Caco-2 (cell line): Measurements from ENCODE around the gene TIMM8A. TPM values are rescaled to one million over a fixed set of nuclear protein-coding genes. Genes with fewer than 3 reads are reported as not detected.

ENCODE experiments used
- BruUV-seq: library from RNA; stranded (reverse); fragments of 400-500 nt; replicated peaks from 2 replicates; lab custom pipeline; 2021; lab: Mats Ljungman, UMichigan
- CTCF ChIA-PET: fragments of 300-600 bp; sonication (Branson Sonifier 250); formaldehyde crosslinking; loops from one replicate; lab custom pipeline; 2022; ENCODE audit warnings: antibody characterized with exemption; lab: Charles Lee
- POLR2A ChIA-PET: fragments of 300-600 bp; sonication (Branson Sonifier 250); formaldehyde crosslinking; loops from one replicate; lab custom pipeline; 2022; ENCODE audit warnings: antibody characterized with exemption; lab: Charles Lee
- DNase-seq, 2 experiments: peaks; one replicate each; pipeline versions ENCODE4 v3.0.0 to v3.0.0-alpha.2; 2020 to 2022
- H3K27me3 ChIP-seq: replicated peaks from 2 replicates; pipeline ENCODE4 v1.6.0; 2011; ENCODE audit warnings: low read length; ENCODE audit not compliant: control insufficient read depth, insufficient read depth
- H3K36me3 ChIP-seq: 2 replicates; pipeline ENCODE4 v1.5.1; 2011; ENCODE audit warnings: low read length; ENCODE audit not compliant: control insufficient read depth, insufficient read depth
- H3K4me1 ChIP-seq: fragments of 250-450 bp; sonication (Bioruptor Pico); 2 replicates; pipeline ENCODE4 v1.5.1; 2020; ENCODE audit warnings: mild to moderate bottlenecking
- H3K4me3 ChIP-seq: 2 replicates; pipeline ENCODE4 v1.5.1; 2011; ENCODE audit warnings: low read depth, mild to moderate bottlenecking, control low read depth, low read length
- H3K9me3 ChIP-seq: fragments of 250-450 bp; sonication (Bioruptor Pico); 2 replicates; pipeline ENCODE4 v1.5.1; 2020; ENCODE audit warnings: mild to moderate bottlenecking, moderate library complexity
- H3K27ac Mint-ChIP-seq: one replicate; pipeline ENCODE4 v1.8.0; 2022; ENCODE audit warnings: mixed read lengths; ENCODE audit not compliant: unreplicated experiment
- H3K27me3 Mint-ChIP-seq: one replicate; pipeline ENCODE4 v1.8.0; 2022; ENCODE audit warnings: mixed read lengths; ENCODE audit not compliant: insufficient read depth, unreplicated experiment
- H3K36me3 Mint-ChIP-seq: one replicate; pipeline ENCODE4 v1.8.0; 2022; ENCODE audit warnings: mild to moderate bottlenecking, mixed read lengths; ENCODE audit not compliant: insufficient read depth, unreplicated experiment
- H3K4me1 Mint-ChIP-seq: one replicate; pipeline ENCODE4 v1.8.0; 2022; ENCODE audit warnings: low read depth, mixed read lengths; ENCODE audit not compliant: unreplicated experiment
- H3K4me3 Mint-ChIP-seq: one replicate; pipeline ENCODE4 v1.8.0; 2022; ENCODE audit warnings: mild to moderate bottlenecking, moderate library complexity, mixed read lengths; ENCODE audit not compliant: unreplicated experiment
- H3K9me3 Mint-ChIP-seq: one replicate; pipeline ENCODE4 v1.8.0; 2022; ENCODE audit warnings: mixed read lengths; ENCODE audit not compliant: unreplicated experiment
- CTCF ChIP-seq, 2 experiments: fragments of 200-600 bp in 1 of 2; IDR thresholded peaks; 1 replicate in 1 of 2; 2 replicates in 1 of 2; pipeline versions ENCODE4 v1.5.1 to v1.8.0; 2011 to 2022; ENCODE audit warnings: antibody characterized with exemption in 1 of 2, control low read depth in 1 of 2, inconsistent platforms in 1 of 2, low read depth in 1 of 2, low read length in 1 of 2, mild to moderate bottlenecking in 1 of 2, moderate library complexity in 1 of 2; ENCODE audit not compliant: insufficient read depth in 1 of 2, severe bottlenecking in 1 of 2, unreplicated experiment in 1 of 2
- intact Hi-C: fragments of 100-400 bp; cut with micrococcal nuclease; formaldehyde crosslinking; loops from one replicate; pipeline ENCODE4 v1.10.0; 2022; ENCODE audit not compliant: unreplicated experiment
- total RNA-seq: library from RNA; stranded (reverse); gene quantifications from 2 replicates; pipeline ENCODE4 v1.2.3, GENCODE V29; 2022

The TIMM8A gene
- total RNA-seq, 1 experiment from 2014 or later = 23.3 TPM

DNA sequence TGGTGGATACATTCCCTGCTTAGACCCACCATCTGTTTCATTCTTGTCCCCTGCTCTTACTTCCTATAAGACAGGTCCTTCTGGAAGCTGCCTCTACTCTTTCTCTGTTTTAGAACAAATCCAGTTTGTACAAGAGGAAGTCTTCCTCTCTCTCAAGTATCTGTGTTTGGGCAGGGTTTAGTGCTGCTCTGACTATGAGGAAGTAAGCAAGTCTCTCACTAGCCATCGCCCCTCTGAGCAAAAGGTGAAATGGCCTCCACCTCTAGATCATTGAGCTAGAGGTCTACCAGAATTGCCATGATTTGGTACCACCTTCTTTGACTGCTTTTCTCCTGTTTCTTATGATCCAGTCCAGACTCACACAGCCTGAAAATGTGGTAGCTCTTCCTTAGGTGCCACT, 29.0 kb upstream of the TIMM8A start:
- Histone ChIP-seq H3K4me1 (no peaks in the 10 kb centered on the region), H3K4me3 (no peak overlapping the region), H3K36me3 (no peaks in the 10 kb centered on the region), H3K9me3 (no peaks in the 10 kb centered on the region), H3K27me3 (no peaks in the 10 kb centered on the region)
- H3K27ac Mint-ChIP-seq = no peak overlapping the region
- no peaks in the 10 kb centered on the region for H3K36me3 Mint-ChIP-seq
- ChIA-PET POLR2A (no interaction called here), CTCF (no interaction called here)
- BruUV-seq = no TSS peak
- intact Hi-C loops = no loop called here
- H3K4me1 Mint-ChIP-seq = no peaks in the 10 kb centered on the region
- DNase-seq = no peak
- peaks cover 9% of the 10 kb centered on the region for H3K27me3 Mint-ChIP-seq
- no peak overlapping the region for H3K4me3 Mint-ChIP-seq
- no peak for TF ChIP-seq CTCF (IDR thresholded peaks at IDR 0.05; ENCODE audit: insufficient read depth in 1 of 2, low read depth in 1 of 2, low read length in 1 of 2, severe bottlenecking in 1 of 2, unreplicated experiment in 1 of 2)
- no peaks in the 10 kb centered on the region for H3K9me3 Mint-ChIP-seq

- ChIA-PET CTCF (no interaction called here), POLR2A (no interaction called here)
- H3K4me1 Mint-ChIP-seq = no peaks in the 10 kb centered on the region
- H3K4me3 Mint-ChIP-seq = no peak overlapping the region
- H3K9me3 Mint-ChIP-seq = no peaks in the 10 kb centered on the region
- TF ChIP-seq CTCF (IDR thresholded peaks at IDR 0.05; ENCODE audit: insufficient read depth in 1 of 2, low read depth in 1 of 2, low read length in 1 of 2, severe bottlenecking in 1 of 2, unreplicated experiment in 1 of 2) = no peak
- no peak overlapping the region for H3K27ac Mint-ChIP-seq
- intact Hi-C loops = no loop called here
- no TSS peak for BruUV-seq
- no peaks in the 10 kb centered on the region for H3K4me1 ChIP-seq
- H3K27me3 Mint-ChIP-seq = peaks cover 5% of the 10 kb centered on the region
- H3K36me3 Mint-ChIP-seq = no peaks in the 10 kb centered on the region
- H3K4me3 ChIP-seq = no peak overlapping the region
- no peaks in the 10 kb centered on the region for H3K9me3 ChIP-seq
- H3K27me3 ChIP-seq = no peaks in the 10 kb centered on the region; the same call in 1 of the 2 replicates
- H3K36me3 ChIP-seq = no peaks in the 10 kb centered on the region
- DNase-seq = no peak
These were observed 22.5 kb upstream of the TIMM8A start for GRCh38 chrX:101370888-101371504.

DNA sequence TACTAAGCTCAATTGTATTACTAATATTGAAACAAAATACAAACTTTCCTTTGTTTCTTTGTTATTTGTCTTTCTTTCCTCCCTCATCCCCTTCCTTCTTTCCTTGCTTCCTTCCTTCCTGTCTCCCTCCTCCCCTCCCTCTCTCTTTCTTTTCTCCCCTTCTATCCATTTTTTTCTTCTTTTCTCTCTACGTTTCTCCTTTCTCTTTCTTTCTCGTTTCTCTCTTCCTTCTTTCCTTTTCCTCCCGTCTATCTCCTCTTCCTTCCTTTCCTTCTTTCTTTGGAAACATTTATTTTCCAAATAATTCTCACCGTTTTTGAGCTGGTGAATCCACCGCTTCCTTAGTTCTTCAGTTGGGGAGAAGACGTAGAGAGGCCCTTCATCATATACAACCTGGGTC, 21.1 kb upstream of the TIMM8A start:
- Histone ChIP-seq H3K36me3 (no peaks in the 10 kb centered on the region), H3K9me3 (no peaks in the 10 kb centered on the region), H3K27me3 (no peaks in the 10 kb centered on the region; the same call in 1 of the 2 replicates), H3K4me1 (no peaks in the 10 kb centered on the region), H3K4me3 (no peak overlapping the region)
- CTCF ChIA-PET = no interaction called here
- no TSS peak for BruUV-seq
- Mint-ChIP-seq H3K4me3 (no peak overlapping the region), H3K36me3 (no peaks in the 10 kb centered on the region), H3K4me1 (no peaks in the 10 kb centered on the region), H3K9me3 (no peaks in the 10 kb centered on the region), H3K27me3 (peaks cover 5% of the 10 kb centered on the region), H3K27ac (no peak overlapping the region)
- POLR2A ChIA-PET = no interaction called here
- DNase-seq = no peak
- intact Hi-C loops = no loop called here
- no peak for TF ChIP-seq CTCF (IDR thresholded peaks at IDR 0.05; ENCODE audit: insufficient read depth in 1 of 2, low read depth in 1 of 2, low read length in 1 of 2, severe bottlenecking in 1 of 2, unreplicated experiment in 1 of 2)
